ENCODE results near the gene TLR3. TPM values are rescaled to one million over a fixed set of nuclear protein-coding genes. Genes with fewer than 3 reads are reported as not detected.
A peak's percentile ranks its signal among the peaks of the same experiment; 100 is the strongest.

The TLR3 gene
- total and polyA plus RNA-seq, 12 donors: 0.66 to 19.7 (median 3.6) TPM

GRCh38 chr4:186097386-186097785, 28.4 kb downstream of the TLR3 start:
- 76 to 80% methylated on average over 5 of the region's 5 CpGs for whole genome bisulfite sequencing, 2 donors
- ATAC-seq: no peak
- Histone ChIP-seq H3K27me3 (peaks cover 0 to under 1% (median 0%) of the 10 kb centered on the region in 7 donors), H3K4me1 (no peaks in the 10 kb centered on the region), H3K27ac (no peak overlapping the region), H3K36me3 (no peaks in the 10 kb centered on the region), H3K9me3 (no peaks in the 10 kb centered on the region), H3K4me3 (no peak overlapping the region)
- intact Hi-C loops (cut with DNase I): no loop called here
- no peak for TF ChIP-seq CTCF (IDR thresholded peaks at IDR 0.05)
- DNase-seq: no peak

GRCh38 chr4:186102931-186103330, 34.0 kb downstream of the TLR3 start:
- no peak for TF ChIP-seq CTCF (IDR thresholded peaks at IDR 0.05)

GRCh38 chr4:186104114-186104889, 35.3 kb downstream of the TLR3 start, which contains the start of gene FAM149A:
Gene FAM149A, plus strand, starts transcription at chr4:186104704.
- Histone ChIP-seq H3K4me3 (peak within 1 kb of the TSS; percentile 44 to 65 (median 52)), H3K4me1 (peaks cover 2 to 15% (median 12%) of the 10 kb centered on the region in 9 donors), H3K27me3 (peaks cover 0 to 50% (median 34%) of the 10 kb centered on the region in 7 donors), H3K36me3 (no peaks in the 10 kb centered on the region), H3K9me3 (no peaks in the 10 kb centered on the region), H3K27ac (no peak within 1 kb of the TSS)
- DNase-seq: peak in 1 of 2 donors; percentile 35
- TF ChIP-seq CTCF (IDR thresholded peaks at IDR 0.05): no peak
- ATAC-seq: peak in 6 of 8 donors; percentile 49 to 71 (median 62)
- WGBS, 2 donors: 21 to 26% methylated on average over 42 to 57 of the region's 57 CpGs
- intact Hi-C loops (cut with DNase I): no loop called here

More at GRCh38 chr4:186102931-186103330, 34.0 kb downstream of the TLR3 start:
- H3K36me3 ChIP-seq: no peaks in the 10 kb centered on the region
- DNase-seq: no peak
- H3K4me1 ChIP-seq: peaks cover 2 to 15% (median 12%) of the 10 kb centered on the region in 9 donors
- no peak overlapping the region for H3K4me3 ChIP-seq
- H3K27ac ChIP-seq: no peak overlapping the region
- H3K9me3 ChIP-seq: no peaks in the 10 kb centered on the region
- intact Hi-C loops (cut with DNase I): no loop called here
- 94 to 96% methylated on average over 12 of the region's 12 CpGs for WGBS, 2 donors
- peaks cover 0 to 50% (median 34%) of the 10 kb centered on the region in 7 donors for H3K27me3 ChIP-seq
- ATAC-seq: no peak

GRCh38 chr4:186104890-186105646, 36.1 kb downstream of the TLR3 start:
- Histone ChIP-seq H3K4me3 (peak overlapping the region; percentile 44 to 65 (median 52)), H3K4me1 (peaks cover 2 to 15% (median 12%) of the 10 kb centered on the region in 9 donors), H3K27ac (no peak overlapping the region), H3K27me3 (peaks cover 0 to 50% (median 34%) of the 10 kb centered on the region in 7 donors), H3K9me3 (no peaks in the 10 kb centered on the region), H3K36me3 (no peaks in the 10 kb centered on the region)
- no peak for TF ChIP-seq CTCF (IDR thresholded peaks at IDR 0.05)
- peak in 1 of 2 donors; percentile 27 for DNase-seq
- WGBS, 2 donors: 2% methylated on average over 66 to 82 of the region's 83 CpGs
- peak in 7 of 8 donors; percentile 11 to 59 (median 50) for ATAC-seq
- intact Hi-C loops (cut with DNase I): no loop called here

Measured in heart right ventricle (tissue), 16 donors.